Glomerular visceral epithelial cell (primary cell): ENCODE results near the gene ARHGEF35.
"Not testable (repeated sequence)": the region's sequence is repeated elsewhere in the genome, so short reads cannot be mapped to it uniquely, and the experiment has no call there.

Source experiments
- DNase-seq: peaks from one replicate; pipeline ENCODE4 v3.0.0-alpha.2; 2016; ENCODE audit errors: extremely low spot score

ARHGEF35 gene

GRCh38 chr7:144195212-144195872 is at the start of gene ARHGEF35:
ARHGEF35 (minus strand) TSS chr7:144195833; CDS start chr7:144188383, 7,450 bp downstream.
- DNase-seq, result not testable (repeated sequence)

GRCh38 chr7:144245372-144245771 is 49.7 kb upstream of the ARHGEF35 start:
- not testable (repeated sequence) for DNase-seq

GRCh38 chr7:144239365-144239764 is 43.7 kb upstream of the ARHGEF35 start, which contains the start of gene OR2A42:
OR2A42 (minus strand) TSS chr7:144239605; CDS start chr7:144232843, 6,762 bp downstream.
- not testable (repeated sequence) for DNase-seq

- not testable (repeated sequence) for DNase-seq
These were observed 43.0 kb upstream of the ARHGEF35 start for GRCh38 chr7:144238530-144239082.

GRCh38 chr7:144233039-144233438 is 37.4 kb upstream of the ARHGEF35 start:
- not testable (repeated sequence) for DNase-seq

- DNase-seq, result not testable (repeated sequence)
These were observed 35.4 kb upstream of the ARHGEF35 start for GRCh38 chr7:144231027-144231426.

GRCh38 chr7:144228810-144229209 is 33.2 kb upstream of the ARHGEF35 start:
- DNase-seq, result not testable (repeated sequence)

GRCh38 chr7:144226866-144227265 is 31.2 kb upstream of the ARHGEF35 start:
- DNase-seq, result not testable (repeated sequence)

GRCh38 chr7:144223675-144224074 is 28.0 kb upstream of the ARHGEF35 start:
- not testable (repeated sequence) for DNase-seq

- not testable (repeated sequence) for DNase-seq
These were observed 24.9 kb upstream of the ARHGEF35 start for GRCh38 chr7:144220531-144220930.

- not testable (repeated sequence) for DNase-seq
These were observed 23.5 kb upstream of the ARHGEF35 start for GRCh38 chr7:144219149-144219548.

- DNase-seq, result not testable (repeated sequence)
These were observed 22.9 kb upstream of the ARHGEF35 start for GRCh38 chr7:144218581-144218980.

GRCh38 chr7:144217200-144217599 is 21.6 kb upstream of the ARHGEF35 start:
- DNase-seq, result not testable (repeated sequence)

- not testable (repeated sequence) for DNase-seq
These were observed 9.7 kb upstream of the ARHGEF35 start for GRCh38 chr7:144205306-144205705.

- not testable (repeated sequence) for DNase-seq
These were observed 7.5 kb upstream of the ARHGEF35 start for GRCh38 chr7:144203086-144203485.

- not testable (repeated sequence) for DNase-seq
These were observed 6.3 kb upstream of the ARHGEF35 start for GRCh38 chr7:144201978-144202377.

- DNase-seq, result not testable (repeated sequence)
These were observed 3.3 kb upstream of the ARHGEF35 start for GRCh38 chr7:144198934-144199333.

- DNase-seq, result not testable (repeated sequence)
These were observed 1.2 kb downstream of the ARHGEF35 start for GRCh38 chr7:144194453-144194852.

GRCh38 chr7:144193782-144194181 is 1.9 kb downstream of the ARHGEF35 start:
- not testable (repeated sequence) for DNase-seq

- not testable (repeated sequence) for DNase-seq
These were observed 7.0 kb downstream of the ARHGEF35 start for GRCh38 chr7:144188578-144189171.

GRCh38 chr7:144187848-144188247 is 7.8 kb downstream of the ARHGEF35 start:
- not testable (repeated sequence) for DNase-seq

GRCh38 chr7:144183166-144183565 is 12.5 kb downstream of the ARHGEF35 start, which contains the start of gene CTAGE4:
CTAGE4 (plus strand) TSS chr7:144183466; CDS start chr7:144183504, 38 bp downstream.
- not testable (repeated sequence) for DNase-seq

GRCh38 chr7:144179165-144179479 is 16.5 kb downstream of the ARHGEF35 start:
- DNase-seq, result not testable (repeated sequence)
